GM12878 (cell line): ENCODE measurements around the gene LGALS1. TPM values are rescaled to one million over a fixed set of nuclear protein-coding genes. Genes with fewer than 3 reads are reported as not detected.

Experiments
- ATAC-seq: fragments of 200-7000 bp; cut with Tn5 transposase; 3 replicates; pipeline ENCODE4 v1.9.1; 2020; ENCODE audit warnings: mild to moderate bottlenecking, moderate library complexity
- BruUV-seq: library from RNA; stranded (reverse); fragments of 400-500 nt; replicated peaks from 2 replicates; lab custom pipeline; 2021; lab: Mats Ljungman, UMichigan
- CTCF ChIA-PET: fragments of 300-600 bp; sonication (Branson Sonifier 250); formaldehyde crosslinking; extraction: SDS; loops from one replicate; lab custom pipeline; 2021; ENCODE audit warnings: inconsistent platforms; lab: Yijun Ruan, JAX
- POLR2A ChIA-PET: fragments of 350-600 bp; formaldehyde crosslinking; extraction: SDS; loops from one replicate; lab custom pipeline; 2021; ENCODE audit warnings: inconsistent platforms; lab: Charles Lee
- RAD21 ChIA-PET: fragments of 300-600 bp; sonication (Branson Sonifier 250); formaldehyde crosslinking; loops from one replicate; lab custom pipeline; 2023; ENCODE audit warnings: antibody characterized with exemption; ENCODE audit not compliant: unreplicated experiment; lab: Charles Lee
- SMC1A ChIA-PET: fragments of 300-600 bp; sonication (Branson Sonifier 250); formaldehyde crosslinking; loops from one replicate; lab custom pipeline; 2023; ENCODE audit not compliant: unreplicated experiment, uncharacterized antibody; lab: Charles Lee
- DNase-seq: peaks from one replicate; pipeline ENCODE4 v3.0.0-alpha.2; 2011; ENCODE audit warnings: low read depth, low spot score
- FAIRE-seq: peaks from 3 replicates; lab custom pipeline; 2011; peaks lifted over from hg19 to GRCh38; lab: Jason Lieb, UNC
- H2AFZ ChIP-seq: 2 replicates; pipeline ENCODE4 v1.6.0; 2011; ENCODE audit warnings: low read depth, low read length, control low read depth; ENCODE audit not compliant: control insufficient read depth
- H3K27ac ChIP-seq: 2 replicates; pipeline ENCODE4 v1.5.1; 2011; ENCODE audit warnings: control low read depth; ENCODE audit not compliant: control insufficient read depth, insufficient read depth
- H3K27me3 ChIP-seq, 2 experiments: replicated peaks in 1 of 2; 2 replicates each; pipeline versions ENCODE4 v1.6.0 to v1.6.1; 2011; ENCODE audit warnings: low read length in 1 of 2; ENCODE audit not compliant: control insufficient read depth in 2 of 2, insufficient read depth in 2 of 2
- H3K36me3 ChIP-seq, 2 experiments: 2 replicates each; pipeline ENCODE4 v1.5.1; 2011; ENCODE audit warnings: low read length in 1 of 2; ENCODE audit not compliant: control insufficient read depth in 2 of 2, insufficient read depth in 2 of 2
- H3K4me1 ChIP-seq: 2 replicates; pipeline ENCODE4 v1.6.1; 2011; ENCODE audit warnings: mild to moderate bottlenecking, low read length, moderate library complexity, mixed read lengths; ENCODE audit not compliant: control insufficient read depth, insufficient read depth
- H3K4me2 ChIP-seq: 2 replicates; pipeline ENCODE4 v1.6.0; 2011; ENCODE audit warnings: control low read depth; ENCODE audit not compliant: control insufficient read depth, insufficient read depth
- H3K4me3 ChIP-seq: fragments of 200-600 bp; sonication (generic); 2 replicates; pipeline ENCODE4 v1.5.1; 2016
- H3K79me2 ChIP-seq: 2 replicates; pipeline ENCODE4 v1.6.0; 2011; ENCODE audit warnings: low read length; ENCODE audit not compliant: control insufficient read depth, insufficient read depth
- H3K9ac ChIP-seq: 2 replicates; pipeline ENCODE4 v1.8.0; 2011; ENCODE audit warnings: low read length, control low read depth, mixed read lengths; ENCODE audit not compliant: control insufficient read depth, insufficient read depth
- H3K9me3 ChIP-seq: replicated peaks from 3 replicates; pipeline ENCODE4 v1.5.1; 2011; ENCODE audit warnings: mild to moderate bottlenecking, low read length; ENCODE audit not compliant: control insufficient read depth, insufficient read depth
- H4K20me1 ChIP-seq: 2 replicates; pipeline ENCODE4 v1.6.0; 2011; ENCODE audit not compliant: control insufficient read depth, insufficient read depth
- BCL3 ChIP-seq: IDR thresholded peaks from 2 replicates; pipeline ENCODE4 v1.6.1; 2011; ENCODE audit warnings: borderline replicate concordance, low read depth, mild to moderate bottlenecking, moderate library complexity, low read length; ENCODE audit not compliant: insufficient read depth, poor library complexity, severe bottlenecking
- CREB1 ChIP-seq: IDR thresholded peaks from 2 replicates; pipeline ENCODE4 v1.6.1; 2012; ENCODE audit warnings: low read depth, mild to moderate bottlenecking, inconsistent platforms
- NFIC ChIP-seq: IDR thresholded peaks from 2 replicates; pipeline ENCODE4 v1.6.1; 2012; ENCODE audit warnings: low read depth, mild to moderate bottlenecking, inconsistent platforms, low read length, moderate library complexity
- NRF1 ChIP-seq: conservative IDR thresholded peaks from 2 replicates; pipeline ENCODE4 v1.6.1; 2011; ENCODE audit warnings: mild to moderate bottlenecking, low read depth, low read length, improper control_type of control experiment
- SIN3A ChIP-seq: IDR thresholded peaks from 2 replicates; pipeline ENCODE4 v1.6.1; 2012; ENCODE audit warnings: low read depth, low read length, improper control_type of control experiment
- SMAD1 ChIP-seq: fragments of 450-650 bp; IDR thresholded peaks from 2 replicates; pipeline ENCODE4 v1.6.1; 2018; ENCODE audit warnings: mild to moderate bottlenecking, low read depth; ENCODE audit not compliant: partially characterized antibody
- TCF3 ChIP-seq: IDR thresholded peaks from 2 replicates; pipeline ENCODE4 v1.6.1; 2012; ENCODE audit warnings: low read depth, mild to moderate bottlenecking, low read length, borderline replicate concordance; ENCODE audit not compliant: insufficient read depth
- ZNF207 ChIP-seq: fragments of 450-650 bp; IDR thresholded peaks from 2 replicates; pipeline ENCODE4 v1.6.1; 2014; ENCODE audit warnings: antibody characterized with exemption, mild to moderate bottlenecking, borderline replicate concordance
- WGBS: methylation state at CpG from one replicate; pipeline ENCODE4 v1.1.6; 2016; ENCODE audit warnings: low lambda C conversion rate; ENCODE audit not compliant: insufficient replicate concordance, insufficient coverage; ENCODE audit errors: missing lambda C conversion rate; 5-methylcytosine and 5-hydroxymethylcytosine counted together
- in situ Hi-C: fragments of 300-500 bp; cut with MboI; formaldehyde crosslinking; loops from 9 replicates; pipeline ENCODE4 v1.14.3; 2018; ENCODE audit warnings: mixed read lengths
- intact Hi-C: fragments of 100-400 bp; cut with micrococcal nuclease; formaldehyde crosslinking; loops from one replicate; pipeline ENCODE4 v1.14.2; 2022; ENCODE audit not compliant: unreplicated experiment
- polyA plus RNA-seq, 11 experiments: library from polyadenylated mRNA; depleted of rRNA in 4 of 11; unstranded in 6 of 11; stranded (reverse) in 5 of 11; fragments of >200 nt; fragmentation: Nextera tagmentation in 4 of 11; fragmentation: Illumina TruSeq in 1 of 11; extraction: Ambion mirVana in 4 of 11; extraction: Trizol in 1 of 11; gene quantifications; 1 replicate in 1 of 11; 2 replicates in 10 of 11; pipeline versions ENCODE4 v1.2.1 to v1.2.3, GENCODE V29; 2011 to 2016; ENCODE audit warnings: inconsistent platforms in 2 of 11, missing spikeins in 2 of 11, low read depth in 1 of 11
- total RNA-seq, 4 experiments: library from RNA; depleted of rRNA in 3 of 4; stranded (reverse); fragments of >200 nt in 3 of 4; fragmentation: Illumina TruSeq in 1 of 4; extraction: Trizol in 1 of 4; gene quantifications; 2 replicates each; pipeline versions ENCODE4 v1.2.1 to v1.2.3, GENCODE V29; 2013 to 2021
- TF ChIP-seq, protein P1 (sequence below): fragments of 450-650 bp; IDR thresholded peaks from 2 replicates; pipeline ENCODE4 v1.6.1; 2017; ENCODE audit warnings: mild to moderate bottlenecking, moderate library complexity

Gene LGALS1
- total and polyA plus RNA-seq, 10 of the 15 experiments (the other 5 are each of a cell fraction or from before 2014, with no cell fraction given), result 312 to 1,889 (median 706) TPM

DNA sequence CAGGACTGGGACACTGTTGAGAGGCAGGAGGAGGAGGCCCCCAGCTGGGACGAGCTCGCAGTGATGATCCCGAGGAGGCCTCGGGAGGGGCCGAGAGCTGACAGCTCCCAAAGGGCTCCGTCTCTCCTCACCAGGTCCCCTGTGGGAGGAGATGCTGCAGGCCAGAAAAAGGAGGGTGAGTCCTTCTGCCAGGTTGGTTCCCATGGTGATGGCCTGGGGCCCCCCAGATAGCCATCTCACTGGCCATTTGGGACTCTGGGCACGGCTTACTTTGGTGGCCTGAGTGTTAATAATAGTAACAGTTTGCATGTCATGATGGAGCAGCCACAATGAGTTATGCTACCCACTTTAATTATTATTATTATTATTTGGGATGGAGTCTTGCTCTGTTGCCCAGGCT is 40.3 kb downstream of the LGALS1 start:
- no TSS peak for BruUV-seq
- RAD21 ChIA-PET, result no interaction called here
- no peak overlapping the region for H3K9ac ChIP-seq
- TF ChIP-seq TCF3 (no peak), CREB1 (no peak), BCL3 (no peak), SIN3A (no peak), NFIC (no peak), SMAD1 (no peak), NRF1 (no peak), ZNF207 (no peak)
- TF ChIP-seq, protein P1, sequence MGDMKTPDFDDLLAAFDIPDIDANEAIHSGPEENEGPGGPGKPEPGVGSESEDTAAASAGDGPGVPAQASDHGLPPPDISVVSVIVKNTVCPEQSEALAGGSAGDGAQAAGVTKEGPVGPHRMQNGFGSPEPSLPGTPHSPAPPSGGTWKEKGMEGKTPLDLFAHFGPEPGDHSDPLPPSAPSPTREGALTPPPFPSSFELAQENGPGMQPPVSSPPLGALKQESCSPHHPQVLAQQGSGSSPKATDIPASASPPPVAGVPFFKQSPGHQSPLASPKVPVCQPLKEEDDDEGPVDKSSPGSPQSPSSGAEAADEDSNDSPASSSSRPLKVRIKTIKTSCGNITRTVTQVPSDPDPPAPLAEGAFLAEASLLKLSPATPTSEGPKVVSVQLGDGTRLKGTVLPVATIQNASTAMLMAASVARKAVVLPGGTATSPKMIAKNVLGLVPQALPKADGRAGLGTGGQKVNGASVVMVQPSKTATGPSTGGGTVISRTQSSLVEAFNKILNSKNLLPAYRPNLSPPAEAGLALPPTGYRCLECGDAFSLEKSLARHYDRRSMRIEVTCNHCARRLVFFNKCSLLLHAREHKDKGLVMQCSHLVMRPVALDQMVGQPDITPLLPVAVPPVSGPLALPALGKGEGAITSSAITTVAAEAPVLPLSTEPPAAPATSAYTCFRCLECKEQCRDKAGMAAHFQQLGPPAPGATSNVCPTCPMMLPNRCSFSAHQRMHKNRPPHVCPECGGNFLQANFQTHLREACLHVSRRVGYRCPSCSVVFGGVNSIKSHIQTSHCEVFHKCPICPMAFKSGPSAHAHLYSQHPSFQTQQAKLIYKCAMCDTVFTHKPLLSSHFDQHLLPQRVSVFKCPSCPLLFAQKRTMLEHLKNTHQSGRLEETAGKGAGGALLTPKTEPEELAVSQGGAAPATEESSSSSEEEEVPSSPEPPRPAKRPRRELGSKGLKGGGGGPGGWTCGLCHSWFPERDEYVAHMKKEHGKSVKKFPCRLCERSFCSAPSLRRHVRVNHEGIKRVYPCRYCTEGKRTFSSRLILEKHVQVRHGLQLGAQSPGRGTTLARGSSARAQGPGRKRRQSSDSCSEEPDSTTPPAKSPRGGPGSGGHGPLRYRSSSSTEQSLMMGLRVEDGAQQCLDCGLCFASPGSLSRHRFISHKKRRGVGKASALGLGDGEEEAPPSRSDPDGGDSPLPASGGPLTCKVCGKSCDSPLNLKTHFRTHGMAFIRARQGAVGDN, result no peak
- TF ChIP-seq, all 136 proteins: peak for 0
- intact Hi-C loops (no loop called here), in situ Hi-C loops (no loop called here)
- Histone ChIP-seq H3K27me3 (no peaks in the 10 kb centered on the region), H3K36me3 (no peaks in the 10 kb centered on the region), H3K4me3 (no peak overlapping the region), H3K9me3 (no peaks in the 10 kb centered on the region), H4K20me1 (no peaks in the 10 kb centered on the region), H3K4me2 (no peak overlapping the region), H3K4me1 (no peaks in the 10 kb centered on the region), H2AFZ (no peak overlapping the region), H3K27ac (no peak overlapping the region), H3K79me2 (no peaks in the 10 kb centered on the region)
- no peak for FAIRE-seq
- no peak for DNase-seq
- ChIA-PET SMC1A (no interaction called here), CTCF (interaction anchor here (1.0 kb wide), 1 partner anchor 12 kb away, joined by 3 read pairs; no protein-coding TSS in a partner anchor), POLR2A (no interaction called here)
- ATAC-seq, result no peak
- 83% methylated on average over 7 of the region's 7 CpGs for WGBS
